ENCODE data around the gene PDE7B. TPM values are rescaled to one million over a fixed set of nuclear protein-coding genes. Genes with fewer than 3 reads are reported as not detected.

The PDE7B gene
- total and polyA plus RNA-seq, 4 donors: 0.26 to 3.7 (median 1.8) TPM

- 57 to 58% methylated on average over 9 of the region's 9 CpGs for WGBS, 2 donors
- Histone ChIP-seq H3K4me3 (no peak overlapping the region), H3K27ac (ENCODE audit: low read depth in 1 of 2, low read length in 1 of 2) (no peak overlapping the region), H3K9ac (ENCODE audit: insufficient read depth in 1 of 2, low read length in 2 of 2) (peak overlapping the region in 1 of 2 donors; percentile 48), H3K9me3 (ENCODE audit: control insufficient read depth in 4 of 4, insufficient read depth in 3 of 4, low read length in 3 of 4) (no peaks in the 10 kb centered on the region), H3K4me1 (ENCODE audit: control insufficient read depth in 5 of 5, insufficient read depth in 5 of 5, low read length in 5 of 5) (peaks cover 0 to 12% (median 3%) of the 10 kb centered on the region in 5 donors), H3K27me3 (ENCODE audit: control insufficient read depth in 3 of 3, insufficient read depth in 3 of 3, low read length in 2 of 3) (no peaks in the 10 kb centered on the region), H3K36me3 (ENCODE audit: control insufficient read depth in 4 of 4, insufficient read depth in 4 of 4, low read length in 4 of 4) (no peaks in the 10 kb centered on the region)
- no peak for TF ChIP-seq CTCF (IDR thresholded peaks at IDR 0.05; ENCODE audit: control extremely low read depth, extremely low read depth)
- no peak for ATAC-seq (ENCODE audit: insufficient read depth, low FRiP score)
- DNase-seq: peak in 2 of 3 donors; percentile 23 to 28
Observed at GRCh38 chr6:135938576-135939207, 87.2 kb downstream of the PDE7B start.

GRCh38 chr6:135939208-135939591 lies 87.7 kb downstream of the PDE7B start:
- peak overlapping the region in 1 of 2 donors; percentile 48 for H3K9ac ChIP-seq (ENCODE audit: insufficient read depth in 1 of 2, low read length in 2 of 2)
- H3K9me3 ChIP-seq (ENCODE audit: control insufficient read depth in 4 of 4, insufficient read depth in 3 of 4, low read length in 3 of 4): no peaks in the 10 kb centered on the region
- no peak overlapping the region for H3K27ac ChIP-seq (ENCODE audit: low read depth in 1 of 2, low read length in 1 of 2)
- H3K4me3 ChIP-seq: no peak overlapping the region
- peaks cover 0 to 12% (median 3%) of the 10 kb centered on the region in 5 donors for H3K4me1 ChIP-seq (ENCODE audit: control insufficient read depth in 5 of 5, insufficient read depth in 5 of 5, low read length in 5 of 5)
- no peaks in the 10 kb centered on the region for H3K36me3 ChIP-seq (ENCODE audit: control insufficient read depth in 4 of 4, insufficient read depth in 4 of 4, low read length in 4 of 4)
- no peak for TF ChIP-seq CTCF (IDR thresholded peaks at IDR 0.05; ENCODE audit: control extremely low read depth, extremely low read depth)
- H3K27me3 ChIP-seq (ENCODE audit: control insufficient read depth in 3 of 3, insufficient read depth in 3 of 3, low read length in 2 of 3): no peaks in the 10 kb centered on the region
- ATAC-seq (ENCODE audit: insufficient read depth, low FRiP score) (no peak), DNase-seq (peak in 2 of 3 donors; percentile 28 to 44)
- 69 to 73% methylated on average over 7 of the region's 7 CpGs for WGBS, 2 donors

GRCh38 chr6:135940616-135941167 lies 89.2 kb downstream of the PDE7B start:
- H3K4me3 ChIP-seq: no peak overlapping the region
- WGBS, 2 donors: 80 to 85% methylated on average over 5 of the region's 5 CpGs
- H3K27ac ChIP-seq (ENCODE audit: low read depth in 1 of 2, low read length in 1 of 2): no peak overlapping the region
- H3K9ac ChIP-seq (ENCODE audit: insufficient read depth in 1 of 2, low read length in 2 of 2): no peak overlapping the region
- H3K36me3 ChIP-seq (ENCODE audit: control insufficient read depth in 4 of 4, insufficient read depth in 4 of 4, low read length in 4 of 4): no peaks in the 10 kb centered on the region
- H3K27me3 ChIP-seq (ENCODE audit: control insufficient read depth in 3 of 3, insufficient read depth in 3 of 3, low read length in 2 of 3): no peaks in the 10 kb centered on the region
- DNase-seq (no peak), ATAC-seq (ENCODE audit: insufficient read depth, low FRiP score) (no peak)
- no peaks in the 10 kb centered on the region for H3K9me3 ChIP-seq (ENCODE audit: control insufficient read depth in 4 of 4, insufficient read depth in 3 of 4, low read length in 3 of 4)
- peaks cover 0 to 9% (median 2%) of the 10 kb centered on the region in 5 donors for H3K4me1 ChIP-seq (ENCODE audit: control insufficient read depth in 5 of 5, insufficient read depth in 5 of 5, low read length in 5 of 5)
- TF ChIP-seq CTCF (IDR thresholded peaks at IDR 0.05; ENCODE audit: control extremely low read depth, extremely low read depth): no peak

Data from lung (tissue), 12 donors.